HG03280 (cell line): ENCODE results near the gene GPX7.
A peak's percentile ranks its signal among the peaks of the same experiment; 100 is the strongest.

Source experiments
- ATAC-seq: cut with Tn5 transposase; IDR thresholded peaks from one replicate; pipeline ENCODE4 v1.9.1; 2021; ENCODE audit warnings: mild to moderate bottlenecking, moderate library complexity; ENCODE audit not compliant: unreplicated experiment

Gene GPX7

DNA sequence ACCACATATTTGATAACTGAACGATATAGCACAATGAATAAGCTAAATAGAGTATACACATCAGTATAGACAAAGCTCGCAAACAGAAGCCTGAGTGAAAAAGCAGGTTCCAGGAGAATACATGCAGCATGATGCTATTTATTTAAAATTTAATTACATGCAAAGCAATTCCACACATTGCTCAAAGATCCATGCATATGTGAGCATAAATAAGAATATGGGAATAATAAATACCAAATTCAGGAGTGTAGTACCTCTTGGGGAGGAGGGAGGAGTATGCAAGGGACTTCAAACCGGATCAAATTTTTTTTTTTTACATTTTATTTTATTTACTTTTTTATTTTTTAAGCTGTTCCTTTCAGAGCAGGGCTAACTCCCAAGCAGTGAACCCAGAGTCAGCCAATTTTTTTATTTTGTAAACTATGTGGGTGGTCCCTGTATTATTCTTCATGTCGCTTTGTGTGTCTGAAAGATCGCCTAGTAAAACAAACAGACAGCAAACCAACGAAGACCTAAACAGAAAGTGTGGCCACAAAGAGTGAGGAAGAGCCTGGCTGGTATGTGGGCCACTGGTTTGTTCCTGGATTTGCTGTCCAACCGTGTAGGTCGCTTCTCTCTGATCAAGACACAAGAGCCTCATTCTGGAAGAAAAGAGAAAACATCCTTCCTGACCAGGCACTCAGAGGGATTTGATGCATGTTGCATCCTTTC, 26.6 kb downstream of the GPX7 start:
- no peak for ATAC-seq

DNA sequence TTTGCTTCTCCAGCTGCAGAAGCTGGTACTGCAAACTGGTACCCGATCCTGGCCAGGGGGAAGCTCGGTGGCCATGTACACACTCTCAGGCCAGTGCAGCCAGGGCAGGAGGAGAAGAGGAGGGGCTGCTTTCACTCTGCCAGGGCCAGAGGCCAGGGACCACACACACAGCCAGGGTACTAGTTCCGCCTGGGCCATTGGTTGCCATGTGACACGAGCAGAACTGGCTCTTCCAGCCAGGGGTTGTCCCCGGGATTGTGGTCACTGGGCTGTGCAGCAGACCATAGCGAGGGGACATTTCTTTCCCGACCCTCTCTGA, 27.1 kb downstream of the GPX7 start:
- ATAC-seq, result no peak

DNA sequence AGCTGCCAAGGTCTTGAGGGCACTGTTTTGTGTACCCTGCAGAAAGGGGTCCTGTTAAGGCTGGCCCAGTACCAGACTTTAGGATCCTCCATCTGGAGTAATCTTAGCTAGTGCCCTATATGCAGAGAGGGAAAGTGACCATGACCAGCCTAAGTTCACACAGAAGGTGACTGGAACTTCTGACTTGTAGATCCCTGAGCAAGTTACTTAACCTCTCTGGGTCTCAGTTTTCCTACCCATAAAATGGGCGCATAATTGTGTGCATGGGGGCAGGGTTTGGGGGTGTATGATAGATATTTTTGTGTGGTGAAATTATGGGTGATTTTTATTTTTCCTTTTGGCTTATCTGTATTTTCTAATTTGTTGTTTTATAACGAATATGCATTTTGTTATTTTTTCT, 27.5 kb downstream of the GPX7 start:
- no peak for ATAC-seq

DNA sequence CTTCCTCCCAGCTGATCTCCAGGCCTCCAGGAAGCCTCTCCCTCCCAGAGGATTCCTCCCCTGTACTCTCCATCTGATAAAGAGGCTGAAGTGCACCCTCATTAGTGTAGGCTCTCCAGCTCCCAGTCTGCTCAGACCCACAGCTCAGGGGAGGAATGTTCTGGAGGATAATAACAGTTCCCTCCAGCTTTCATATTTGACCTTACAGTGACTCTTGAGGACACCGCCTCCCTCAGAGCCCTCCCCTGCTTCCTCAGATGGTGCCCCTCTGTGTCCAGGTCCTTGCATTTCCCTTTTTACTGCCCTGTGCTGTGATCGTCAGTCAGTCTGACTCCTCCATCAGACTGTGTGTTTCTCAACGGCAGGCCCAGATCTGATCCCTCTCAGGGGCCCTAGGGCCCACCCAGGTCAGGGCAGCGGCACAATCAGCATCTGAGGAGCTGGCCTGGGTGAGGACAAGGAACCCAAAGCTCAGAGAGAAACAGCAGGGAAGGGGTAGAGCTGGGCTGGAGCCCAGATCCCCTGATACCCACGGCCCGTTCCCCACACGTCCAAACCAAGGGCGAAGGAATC, 29.7 kb downstream of the GPX7 start:
- ATAC-seq, result no peak

DNA sequence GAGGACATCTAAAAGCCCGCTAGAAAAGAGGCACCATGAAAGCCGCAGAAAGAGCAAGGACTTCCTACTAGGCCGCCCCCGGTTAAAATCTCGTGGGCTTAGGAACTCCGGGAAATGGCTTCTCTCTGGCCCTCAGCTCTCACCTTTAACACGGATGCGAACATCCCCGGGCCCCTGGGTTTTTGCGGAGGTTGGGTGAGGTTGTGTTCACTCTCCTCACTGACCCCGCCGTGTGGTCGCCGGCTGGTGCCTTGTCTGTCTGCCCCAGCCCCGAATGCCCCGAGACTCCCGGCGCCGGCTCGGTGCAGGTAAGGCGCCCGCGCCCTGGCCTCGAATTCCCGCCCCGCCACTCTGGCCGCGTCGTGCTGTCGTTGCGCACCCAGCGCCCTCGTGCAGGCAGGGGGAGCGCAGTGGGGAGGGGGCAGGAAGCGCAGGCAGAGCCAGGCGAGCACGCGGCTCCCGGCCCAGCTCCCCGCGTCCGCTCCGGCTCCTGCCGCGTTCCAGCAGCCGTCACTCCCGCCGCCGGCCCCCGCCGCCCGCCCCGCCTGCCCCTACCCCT, 30.6 kb downstream of the GPX7 start, which contains the start of gene SHISAL2A:
Gene SHISAL2A (plus strand): TSS at position 437 of the 559 bp plus-strand sequence. CDS start 326 bp downstream, outside the sequence.
- ATAC-seq, result no peak

DNA sequence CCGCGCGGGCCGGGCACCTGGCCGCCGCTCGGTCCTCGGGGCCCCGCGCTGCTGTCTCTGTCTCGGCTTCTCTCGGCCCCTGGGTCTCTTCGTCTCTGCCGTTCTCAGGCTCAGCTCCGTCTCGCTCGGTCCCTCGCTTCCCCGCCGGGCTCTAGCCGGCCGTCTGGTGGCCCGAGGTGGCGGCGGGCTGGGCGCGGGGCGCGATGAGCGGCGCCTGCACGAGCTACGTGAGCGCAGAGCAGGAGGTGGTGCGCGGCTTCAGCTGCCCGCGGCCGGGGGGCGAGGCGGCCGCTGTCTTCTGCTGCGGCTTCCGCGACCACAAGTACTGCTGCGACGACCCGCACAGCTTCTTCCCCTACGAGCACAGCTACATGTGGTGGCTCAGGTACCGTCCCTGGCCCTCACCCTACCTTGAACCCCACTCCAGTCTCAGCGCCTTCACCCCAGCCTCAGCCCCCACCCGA, 31.2 kb downstream of the GPX7 start:
- no peak for ATAC-seq

DNA sequence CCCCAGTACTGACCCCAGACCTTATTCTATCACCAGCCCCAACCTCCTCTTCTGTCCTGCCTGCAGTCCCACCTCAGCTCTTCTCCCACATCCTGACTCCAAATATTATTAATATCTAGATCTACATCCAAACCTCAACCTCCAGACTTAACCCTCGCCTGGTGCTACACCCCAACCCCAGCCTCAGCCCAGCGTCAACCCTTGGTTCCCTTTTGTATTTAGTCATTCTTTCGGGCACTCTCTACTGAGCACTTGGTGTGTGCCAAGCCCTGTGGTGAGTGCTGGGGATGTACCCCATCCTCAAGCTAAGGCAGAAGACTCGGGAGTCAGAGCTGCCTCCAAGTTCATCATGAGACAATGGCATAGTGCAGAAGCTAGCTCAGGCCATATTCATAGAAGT, 31.9 kb downstream of the GPX7 start:
- no peak for ATAC-seq

DNA sequence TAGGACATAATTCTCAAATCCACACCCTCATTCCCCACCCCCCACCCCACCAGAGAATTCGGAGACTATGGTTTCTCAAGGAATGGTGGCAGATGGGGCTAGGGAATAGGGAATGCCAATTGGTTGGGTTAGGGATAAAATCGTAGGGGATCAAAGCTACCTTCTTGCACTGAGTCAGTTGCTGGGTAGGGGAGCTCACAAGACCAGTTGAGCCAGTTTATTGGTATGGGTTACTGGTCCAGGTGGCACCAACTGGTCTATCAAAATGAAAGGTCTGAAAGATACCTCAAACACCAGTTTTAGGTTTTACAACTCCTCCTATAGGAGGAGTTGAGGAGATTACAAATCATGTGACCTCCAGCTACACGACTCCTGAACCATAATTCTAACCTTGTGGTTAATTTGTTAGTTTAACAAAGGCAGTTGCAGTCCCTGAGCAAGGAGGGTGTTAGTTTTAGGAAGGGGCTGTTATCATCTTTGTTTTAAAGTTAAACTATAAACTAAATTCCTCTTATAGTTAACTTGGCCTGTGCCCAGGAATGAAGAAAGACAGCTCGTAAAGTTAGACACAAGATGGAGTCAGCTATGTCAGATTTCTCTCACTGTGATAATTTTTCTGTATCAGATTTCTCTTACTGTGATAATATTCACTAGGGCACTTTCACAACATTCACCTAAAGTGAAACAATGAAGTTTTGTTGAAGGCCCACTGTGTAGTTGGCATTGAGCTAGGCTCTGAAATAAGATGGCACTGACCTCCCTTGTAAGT, 33.3 kb downstream of the GPX7 start:
- ATAC-seq, result no peak

DNA sequence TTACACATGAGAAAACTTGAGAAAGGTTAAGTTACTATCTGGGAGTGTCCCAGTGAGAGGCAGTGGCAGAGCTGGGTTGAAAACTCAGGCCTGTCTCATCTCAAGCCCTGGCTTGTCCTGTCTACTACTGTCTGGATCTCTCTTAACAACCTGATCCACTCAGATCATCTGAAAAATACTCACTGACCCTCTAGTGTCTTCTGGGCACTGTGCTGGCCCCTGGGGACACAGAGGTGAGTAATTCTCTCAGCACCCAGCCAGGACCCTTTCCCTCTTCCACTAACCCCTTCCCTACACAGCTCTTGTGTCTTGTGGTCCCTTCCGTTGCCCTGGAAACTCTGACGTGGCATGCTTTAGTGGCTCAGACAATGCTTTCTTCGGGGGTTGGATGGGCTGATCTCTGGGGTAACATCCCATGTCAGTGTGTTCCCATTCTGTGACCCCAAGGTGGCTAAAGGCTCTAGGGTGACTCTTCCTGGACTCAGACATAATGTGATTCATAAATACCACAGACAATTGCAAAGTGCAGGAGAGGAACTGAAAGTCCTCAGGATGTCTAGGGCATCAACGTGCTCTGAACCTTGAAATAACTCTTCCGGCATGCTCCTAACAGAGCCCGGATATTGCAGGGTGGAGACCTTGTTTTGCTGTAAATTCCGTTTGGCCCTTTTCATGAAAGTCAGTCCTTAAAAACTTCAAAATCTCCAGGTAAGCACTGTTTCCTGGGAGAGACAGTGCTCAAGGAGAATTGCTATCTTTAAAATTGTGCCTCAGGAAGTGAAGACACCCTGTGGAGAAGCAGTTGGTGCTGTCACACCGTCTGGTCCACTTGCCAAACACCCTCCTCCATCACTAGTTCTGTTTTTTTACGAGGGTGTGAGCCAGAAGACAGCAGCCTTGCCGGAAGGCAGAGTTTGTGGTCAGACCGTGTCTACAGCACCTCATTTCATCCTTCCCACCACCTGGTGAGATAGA, 34.8 kb downstream of the GPX7 start:
- ATAC-seq, result peak; percentile 70

DNA sequence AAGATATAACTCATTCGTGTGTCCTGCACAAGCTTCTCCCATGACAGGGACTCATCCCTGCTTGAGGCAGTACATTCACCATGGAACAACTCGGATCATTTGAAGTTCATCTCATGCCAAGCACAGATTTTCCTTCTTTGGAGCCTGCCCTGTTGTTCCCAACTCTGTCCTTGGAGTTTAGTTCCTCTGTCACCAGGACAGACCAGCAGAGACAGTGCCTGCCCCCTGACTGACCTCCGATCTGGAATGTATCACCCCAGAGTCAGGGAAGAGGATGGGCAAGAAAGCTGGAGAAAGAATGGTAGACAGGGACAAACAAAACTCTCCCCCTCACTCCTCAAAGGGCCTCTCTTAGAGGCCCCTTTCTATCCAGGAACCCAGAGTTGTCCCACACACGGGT, 35.8 kb downstream of the GPX7 start:
- ATAC-seq, result no peak

DNA sequence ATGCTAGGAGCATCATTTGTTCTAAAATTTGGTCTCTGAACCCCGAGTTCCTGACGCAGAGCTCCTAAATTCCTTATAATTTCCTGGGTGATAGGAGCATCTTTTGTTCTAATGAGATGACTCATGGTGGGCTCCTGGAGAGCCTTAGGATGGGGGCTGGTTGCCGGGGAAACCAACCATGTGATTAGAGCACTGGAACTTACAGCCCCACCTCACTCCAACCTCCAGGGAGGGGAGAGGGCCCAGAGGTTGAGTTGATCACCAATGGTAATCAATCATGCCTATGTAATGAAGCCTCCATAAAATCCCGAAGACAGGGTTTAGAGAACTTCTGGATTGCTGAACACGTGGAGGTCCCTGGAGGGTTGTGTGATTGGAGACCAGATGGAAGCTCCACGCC, 38.5 kb downstream of the GPX7 start:
- ATAC-seq, result no peak

DNA sequence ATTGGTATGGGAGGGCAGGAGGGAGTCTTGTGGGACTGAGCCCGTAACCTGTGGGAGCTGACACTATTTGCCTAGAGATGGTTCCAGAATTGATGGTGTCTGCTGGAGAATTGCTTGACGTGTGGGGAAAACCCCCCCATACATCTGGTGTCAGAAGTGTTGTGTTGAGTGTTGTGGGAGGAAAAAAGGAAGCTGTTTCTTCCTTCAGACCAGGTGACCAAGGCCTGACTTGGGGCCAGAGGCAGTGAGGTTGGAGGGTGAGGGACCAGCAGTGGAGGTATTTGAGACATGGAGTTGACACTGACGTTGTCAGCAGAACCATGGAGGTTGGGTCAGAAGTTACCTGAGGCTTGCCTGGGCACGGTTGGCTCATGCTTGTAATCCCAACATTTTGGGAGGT, 39.1 kb downstream of the GPX7 start:
- no peak for ATAC-seq

DNA sequence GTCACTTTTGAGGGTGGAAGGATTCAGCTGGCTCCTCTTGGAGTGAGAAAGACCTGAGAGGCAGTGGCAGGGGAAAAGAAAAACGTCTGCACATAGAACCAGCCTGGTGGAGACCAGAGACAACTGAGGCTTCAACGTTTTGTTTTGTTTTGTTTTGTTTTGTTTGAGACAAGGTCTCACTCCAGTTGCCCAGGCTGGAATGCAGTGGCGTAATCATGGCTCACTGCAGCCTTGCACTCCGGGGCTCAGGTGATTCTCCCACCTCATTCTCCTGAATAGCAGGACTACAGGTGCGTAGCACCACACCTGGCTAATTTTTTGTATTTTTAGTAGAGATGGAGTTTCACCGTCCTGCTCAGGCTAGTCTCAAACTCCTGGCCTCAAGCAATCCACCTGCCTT, 43.1 kb downstream of the GPX7 start:
- ATAC-seq, result no peak

DNA sequence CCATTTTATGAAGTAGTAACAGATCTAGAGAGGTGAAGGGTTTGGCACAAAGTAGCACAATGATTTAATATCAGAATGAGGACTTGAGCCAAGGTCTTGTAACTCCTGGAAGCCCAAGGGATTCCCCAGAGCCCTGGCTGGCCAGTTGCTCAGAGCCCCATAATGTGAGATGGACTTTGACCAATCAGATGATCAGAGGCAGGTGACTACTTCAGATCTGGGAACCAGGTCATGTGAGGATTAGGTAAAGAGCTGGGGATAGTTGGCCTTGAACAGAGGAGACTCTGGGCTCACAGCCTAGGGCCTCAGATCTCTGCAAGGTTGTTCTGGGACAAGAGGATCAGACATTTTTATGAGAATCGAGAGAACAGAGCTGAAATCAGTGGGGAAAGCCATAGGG, 49.7 kb downstream of the GPX7 start:
- ATAC-seq, result no peak

DNA sequence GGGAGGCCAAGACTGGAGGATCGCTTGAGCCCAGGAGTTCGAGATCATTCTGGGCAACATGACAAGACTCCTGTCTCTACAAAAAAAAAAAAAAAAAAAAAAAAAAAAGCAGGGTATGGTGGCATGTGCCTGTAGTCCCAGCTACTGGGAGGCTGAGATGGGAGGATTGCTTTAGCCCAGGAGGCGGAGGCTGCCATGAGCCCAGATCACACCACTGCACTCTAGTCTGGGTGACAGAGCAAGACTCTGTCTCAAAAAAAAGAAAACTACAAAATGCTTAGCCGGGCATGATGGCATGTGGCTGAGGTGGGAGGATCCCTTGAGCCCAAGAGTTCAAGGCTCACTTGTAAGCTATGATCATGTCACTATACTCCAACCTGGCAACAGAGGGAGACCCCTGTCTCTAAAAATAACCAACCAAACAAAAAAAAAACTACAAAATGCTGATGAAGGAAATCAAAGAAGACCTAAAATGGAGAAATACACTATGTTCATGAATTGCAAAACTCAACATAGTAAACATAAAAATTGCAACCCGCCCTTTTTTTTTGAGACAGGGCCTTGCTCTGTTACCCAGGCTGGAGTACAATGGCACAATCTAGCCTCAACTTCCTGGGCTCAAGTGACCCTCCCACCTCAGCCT, 51.2 kb downstream of the GPX7 start:
- no peak for ATAC-seq

DNA sequence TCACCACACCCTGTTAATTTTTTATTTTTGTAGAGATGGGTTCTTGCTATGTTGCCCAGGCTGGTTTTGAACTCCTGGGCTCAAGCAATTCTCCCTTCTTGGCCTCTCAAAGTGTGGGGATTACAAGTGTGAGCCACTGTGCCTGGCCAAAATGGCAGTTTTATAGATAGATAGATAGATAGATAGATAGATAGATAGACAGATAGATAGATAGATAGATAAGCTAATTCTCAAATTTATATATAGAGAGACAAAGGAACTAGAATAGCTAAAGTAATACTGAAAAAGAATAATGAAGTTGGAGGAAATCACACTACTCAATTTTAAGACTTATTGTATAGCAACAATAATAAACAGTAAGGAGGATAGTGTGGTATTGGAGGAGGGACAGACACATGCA, 51.9 kb downstream of the GPX7 start:
- no peak for ATAC-seq

DNA sequence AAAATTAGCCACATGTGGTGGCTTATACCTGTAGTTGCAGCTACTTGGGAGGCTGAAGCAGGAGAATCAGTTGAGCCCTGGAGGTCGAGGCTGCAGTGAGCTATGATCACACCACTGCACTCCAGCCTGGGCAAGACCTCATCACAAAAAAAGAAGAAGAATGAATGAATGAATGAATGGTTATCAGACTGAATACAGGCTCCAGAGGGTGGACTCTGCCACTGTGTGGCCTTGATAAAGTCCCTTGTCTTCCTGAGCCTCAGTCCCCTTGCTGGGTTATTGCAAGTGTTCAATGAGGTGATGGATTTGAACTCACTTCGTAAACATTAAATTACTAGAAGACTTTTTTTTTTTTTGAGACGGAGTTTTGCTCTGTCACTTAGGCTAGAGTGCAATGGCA, 55.5 kb downstream of the GPX7 start:
- no peak for ATAC-seq
